Neuronal stem cell (in vitro differentiated cells): ENCODE results near the gene B4GALNT3.

ENCODE experiments used
- DNase-seq: peaks from one replicate; pipeline ENCODE4 v3.0.0-alpha.2; 2013; ENCODE audit warnings: low spot score
- H2AFZ ChIP-seq: one replicate; pipeline ENCODE4 v1.6.1; 2013; ENCODE audit warnings: mild to moderate bottlenecking, low read length, inconsistent platforms
- H2AK5ac ChIP-seq: 2 replicates; pipeline ENCODE4 v1.6.1; 2013; ENCODE audit warnings: low read depth, mild to moderate bottlenecking, inconsistent platforms, low read length, moderate library complexity, mixed read lengths
- H2BK120ac ChIP-seq: 2 replicates; pipeline ENCODE4 v1.6.1; 2013; ENCODE audit warnings: low read depth, mild to moderate bottlenecking, inconsistent platforms, low read length, moderate library complexity, mixed read lengths
- H2BK12ac ChIP-seq: one replicate; pipeline ENCODE4 v1.6.1; 2013; ENCODE audit warnings: low read length, inconsistent platforms
- H2BK15ac ChIP-seq: 2 replicates; pipeline ENCODE4 v1.6.1; 2013; ENCODE audit warnings: mild to moderate bottlenecking, low read length, inconsistent platforms, mixed read lengths
- H2BK5ac ChIP-seq: one replicate; pipeline ENCODE4 v1.6.1; 2013; ENCODE audit warnings: inconsistent platforms, mild to moderate bottlenecking, low read length, moderate library complexity
- H3K14ac ChIP-seq: one replicate; pipeline ENCODE4 v1.6.1; 2013; ENCODE audit warnings: low read length, inconsistent platforms
- H3K18ac ChIP-seq: 2 replicates; pipeline ENCODE4 v1.6.1; 2013; ENCODE audit warnings: low read length, inconsistent platforms
- H3K23ac ChIP-seq: 2 replicates; pipeline ENCODE4 v1.6.1; 2013; ENCODE audit warnings: low read depth, mild to moderate bottlenecking, mixed read lengths, low read length, inconsistent platforms; ENCODE audit not compliant: poor library complexity
- H3K27ac ChIP-seq: replicated peaks from 3 replicates; pipeline ENCODE4 v1.5.1; 2013; ENCODE audit warnings: low read length, inconsistent platforms
- H3K27me3 ChIP-seq, 3 experiments: 2 replicates each; pipeline ENCODE4 v1.6.1; 2013; ENCODE audit warnings: low read length in 3 of 3, mild to moderate bottlenecking in 2 of 3, inconsistent platforms in 1 of 3, low read depth in 1 of 3, mixed read lengths in 1 of 3, moderate library complexity in 1 of 3; ENCODE audit not compliant: control insufficient read depth in 3 of 3, insufficient read depth in 3 of 3
- H3K36me3 ChIP-seq, 2 donors: replicated peaks in 1 of 2; 2 replicates each; pipeline ENCODE4 v1.6.1; 2013; ENCODE audit warnings: low read length in 2 of 2; ENCODE audit not compliant: control insufficient read depth in 2 of 2, insufficient read depth in 2 of 2
- H3K4ac ChIP-seq: 2 replicates; pipeline ENCODE4 v1.6.1; 2013; ENCODE audit warnings: inconsistent platforms, mild to moderate bottlenecking, low read length, moderate library complexity
- H3K4me1 ChIP-seq, 2 donors: 1 replicate in 1 of 2; 2 replicates in 1 of 2; pipeline ENCODE4 v1.6.1; 2013; ENCODE audit warnings: low read length in 2 of 2, low read depth in 1 of 2; ENCODE audit not compliant: control insufficient read depth in 2 of 2, insufficient read depth in 1 of 2
- H3K4me2 ChIP-seq: one replicate; pipeline ENCODE4 v1.6.1; 2013; ENCODE audit warnings: mild to moderate bottlenecking, low read length, inconsistent platforms; ENCODE audit not compliant: insufficient read depth, poor library complexity, severe bottlenecking
- H3K4me3 ChIP-seq, 2 donors: 2 replicates each; pipeline ENCODE4 v1.5.1; 2013; ENCODE audit warnings: low read length in 2 of 2, mild to moderate bottlenecking in 2 of 2, inconsistent platforms in 1 of 2, moderate library complexity in 1 of 2
- H3K79me1 ChIP-seq: one replicate; pipeline ENCODE4 v1.6.1; 2013; ENCODE audit warnings: low read depth, mild to moderate bottlenecking, inconsistent platforms, low read length, moderate library complexity
- H3K9ac ChIP-seq: one replicate; pipeline ENCODE4 v1.6.1; 2013; ENCODE audit warnings: mild to moderate bottlenecking, low read depth, low read length, inconsistent platforms; ENCODE audit not compliant: poor library complexity
- H3K9me3 ChIP-seq, 2 donors: replicated peaks in 1 of 2; 2 replicates each; pipeline versions ENCODE3 to v1.6.1; 2013; ENCODE audit warnings: low read length in 2 of 2, mild to moderate bottlenecking in 2 of 2, inconsistent platforms in 1 of 2, low read depth in 1 of 2, mixed read lengths in 1 of 2, moderate library complexity in 1 of 2; ENCODE audit not compliant: control insufficient read depth in 2 of 2, insufficient read depth in 1 of 2
- H4K8ac ChIP-seq: one replicate; pipeline ENCODE4 v1.6.1; 2013; ENCODE audit warnings: low read depth, mild to moderate bottlenecking, inconsistent platforms, low read length, moderate library complexity
- H4K91ac ChIP-seq: one replicate; pipeline ENCODE4 v1.6.1; 2013; ENCODE audit warnings: low read length, low read depth, mild to moderate bottlenecking, inconsistent platforms; ENCODE audit not compliant: poor library complexity
- WGBS, 2 donors: extraction: QIAGEN DNeasy Blood & Tissue Kit; methylation state at CpG; one replicate each; pipeline ENCODE4 v1.1.7; 2013; ENCODE audit warnings: missing lambda C conversion rate in 2 of 2, mixed read lengths in 1 of 2; ENCODE audit not compliant: insufficient read length in 2 of 2, insufficient replicate concordance in 1 of 2; ENCODE audit errors: extremely low coverage in 2 of 2; 5-methylcytosine and 5-hydroxymethylcytosine counted together

The B4GALNT3 gene

GRCh38 chr12:568486-568885 is 108.7 kb downstream of the B4GALNT3 start:
- Histone ChIP-seq H3K27ac (no peak overlapping the region), H3K4me2 (no peak overlapping the region), H2BK5ac (no peak overlapping the region)

GRCh38 chr12:569091-569676 is 109.4 kb downstream of the B4GALNT3 start:
- H3K14ac ChIP-seq, result no peak overlapping the region
- H3K9ac ChIP-seq, result no peak overlapping the region
- peak overlapping the region; percentile 74 for H2BK15ac ChIP-seq
- H3K9me3 ChIP-seq, result no peaks in the 10 kb centered on the region
- no peak overlapping the region for H3K4me2 ChIP-seq
- H3K4ac ChIP-seq, result no peak overlapping the region
- H3K4me3 ChIP-seq, result peak overlapping the region in 1 of 2 donors; percentile 68
- H4K8ac ChIP-seq, result peak overlapping the region; percentile 70
- no peak overlapping the region for H3K23ac ChIP-seq
- H2BK12ac ChIP-seq, result no peak overlapping the region
- no peaks in the 10 kb centered on the region for H3K79me1 ChIP-seq
- peak overlapping the region; percentile 31 for H3K18ac ChIP-seq
- peaks cover 2 to 17% of the 10 kb centered on the region in 2 donors for H3K4me1 ChIP-seq
- WGBS, 2 donors, result no CpG with 5 or more reads among the region's 6 CpGs
- no peak overlapping the region for H3K27ac ChIP-seq
- no peak for DNase-seq
- H2BK5ac ChIP-seq, result no peak overlapping the region
- no peak overlapping the region for H4K91ac ChIP-seq
- peaks cover 0 to 40% (median 0%) of the 10 kb centered on the region in 3 experiments for H3K27me3 ChIP-seq
- no peak overlapping the region for H2BK120ac ChIP-seq
- peak overlapping the region; percentile 65 for H2AK5ac ChIP-seq
- H3K36me3 ChIP-seq, result no peaks in the 10 kb centered on the region
- peak overlapping the region; percentile 99 for H2AFZ ChIP-seq

More at GRCh38 chr12:568486-568885, 108.7 kb downstream of the B4GALNT3 start:
- peaks cover 0 to 40% (median 0%) of the 10 kb centered on the region in 3 experiments for H3K27me3 ChIP-seq
- H3K18ac ChIP-seq, result no peak overlapping the region
- H3K4ac ChIP-seq, result no peak overlapping the region
- H3K9ac ChIP-seq, result no peak overlapping the region
- no peaks in the 10 kb centered on the region for H3K79me1 ChIP-seq
- H3K4me3 ChIP-seq, result no peak overlapping the region
- no peak overlapping the region for H2BK15ac ChIP-seq
- peak overlapping the region; percentile 65 for H2AK5ac ChIP-seq
- H3K14ac ChIP-seq, result no peak overlapping the region
- H2AFZ ChIP-seq, result no peak overlapping the region
- H2BK120ac ChIP-seq, result no peak overlapping the region
- no CpG with 5 or more reads among the region's 6 CpGs for WGBS, 2 donors
- H2BK12ac ChIP-seq, result no peak overlapping the region
- no peak overlapping the region for H4K8ac ChIP-seq
- no peak overlapping the region for H3K23ac ChIP-seq
- peaks cover 2 to 17% of the 10 kb centered on the region in 2 donors for H3K4me1 ChIP-seq
- no peaks in the 10 kb centered on the region for H3K36me3 ChIP-seq
- no peaks in the 10 kb centered on the region for H3K9me3 ChIP-seq
- DNase-seq, result no peak
- H4K91ac ChIP-seq, result no peak overlapping the region

GRCh38 chr12:569803-570434 is 110.2 kb downstream of the B4GALNT3 start:
- peak overlapping the region; percentile 11 for H2BK15ac ChIP-seq
- no CpG with 5 or more reads among the region's 44 CpGs for WGBS, 2 donors
- H3K9me3 ChIP-seq, result no peaks in the 10 kb centered on the region
- H3K79me1 ChIP-seq, result no peaks in the 10 kb centered on the region
- peak overlapping the region; percentile 10 for H2BK5ac ChIP-seq
- H2AK5ac ChIP-seq, result no peak overlapping the region
- H3K27me3 ChIP-seq, result peaks cover 0 to 38% (median 0%) of the 10 kb centered on the region in 3 experiments
- peak overlapping the region; percentile 68 to 79 for H3K4me3 ChIP-seq
- H2BK120ac ChIP-seq, result no peak overlapping the region
- no peak overlapping the region for H3K23ac ChIP-seq
- peaks cover 2 to 12% of the 10 kb centered on the region in 2 donors for H3K4me1 ChIP-seq
- H2BK12ac ChIP-seq, result no peak overlapping the region
- DNase-seq, result peak; percentile 87
- no peak overlapping the region for H3K27ac ChIP-seq
- H3K9ac ChIP-seq, result peak overlapping the region; percentile 87
- H3K18ac ChIP-seq, result peak overlapping the region; percentile 90
- no peak overlapping the region for H4K91ac ChIP-seq
- no peak overlapping the region for H4K8ac ChIP-seq
- peak overlapping the region; percentile 83 for H3K4me2 ChIP-seq
- H3K4ac ChIP-seq, result no peak overlapping the region
- peak overlapping the region; percentile 99 for H2AFZ ChIP-seq
- H3K36me3 ChIP-seq, result no peaks in the 10 kb centered on the region
- H3K14ac ChIP-seq, result no peak overlapping the region

- peak overlapping the region; percentile 68 to 79 for H3K4me3 ChIP-seq
- H3K27ac ChIP-seq, result peak overlapping the region; percentile 24
- no peaks in the 10 kb centered on the region for H3K9me3 ChIP-seq
- peak overlapping the region; percentile 99 for H2AFZ ChIP-seq
- peak overlapping the region; percentile 83 for H3K4me2 ChIP-seq
- H3K36me3 ChIP-seq, result no peaks in the 10 kb centered on the region
- H3K18ac ChIP-seq, result peak overlapping the region; percentile 90
- H2BK12ac ChIP-seq, result no peak overlapping the region
- peak overlapping the region; percentile 11 for H2BK15ac ChIP-seq
- H3K27me3 ChIP-seq, result peaks cover 0 to 34% (median 0%) of the 10 kb centered on the region in 3 experiments
- no CpG with 5 or more reads among the region's 22 CpGs for WGBS, 2 donors
- no peak overlapping the region for H3K4ac ChIP-seq
- H2BK120ac ChIP-seq, result no peak overlapping the region
- H2AK5ac ChIP-seq, result no peak overlapping the region
- H3K14ac ChIP-seq, result peak overlapping the region; percentile 56
- peak overlapping the region; percentile 10 for H2BK5ac ChIP-seq
- H3K4me1 ChIP-seq, result peaks cover 5 to 9% of the 10 kb centered on the region in 2 donors
- peak overlapping the region; percentile 39 for H3K9ac ChIP-seq
- H4K8ac ChIP-seq, result no peak overlapping the region
- H3K23ac ChIP-seq, result peak overlapping the region; percentile 7
- DNase-seq, result peak; percentile 45
- H4K91ac ChIP-seq, result peak overlapping the region; percentile 7
- no peaks in the 10 kb centered on the region for H3K79me1 ChIP-seq
Measured at GRCh38 chr12:570435-570920, 110.7 kb downstream of the B4GALNT3 start.
